Epithelial cell of esophagus (primary cell): Measurements from ENCODE around the gene AUH.
A peak's percentile ranks its signal among the peaks of the same experiment; 100 is the strongest.

Source experiments
- DNase-seq: peaks from one replicate; pipeline ENCODE4 v3.0.0; 2010; ENCODE audit warnings: low read depth
- H3K4me3 ChIP-seq: 2 replicates; pipeline ENCODE4 v1.5.1; 2011; ENCODE audit warnings: mild to moderate bottlenecking, low read length, control low read depth
- CTCF ChIP-seq: IDR thresholded peaks from 2 replicates; pipeline ENCODE4 v1.5.1; 2011; ENCODE audit warnings: low read depth, mild to moderate bottlenecking, low read length, control low read depth, inconsistent platforms; ENCODE audit not compliant: insufficient read depth; ENCODE audit errors: missing control alignments

The AUH gene

GRCh38 chr9:91185193-91185886 is 176.4 kb downstream of the AUH start:
- no peak overlapping the region for H3K4me3 ChIP-seq
- no peak for DNase-seq
- TF ChIP-seq CTCF: no peak

- H3K4me3 ChIP-seq: no peak overlapping the region
- DNase-seq: peak; percentile 98
- TF ChIP-seq CTCF: no peak
Observed at GRCh38 chr9:91182429-91183225, 179.1 kb downstream of the AUH start.

GRCh38 chr9:91181541-91181940 is 180.2 kb downstream of the AUH start:
- H3K4me3 ChIP-seq: no peak overlapping the region
- DNase-seq: no peak
- TF ChIP-seq CTCF: no peak

- DNase-seq: no peak
- no peak overlapping the region for H3K4me3 ChIP-seq
- no peak for TF ChIP-seq CTCF
Observed at GRCh38 chr9:91180930-91181268, 180.8 kb downstream of the AUH start.

GRCh38 chr9:91180240-91180929 is 181.3 kb downstream of the AUH start:
- no peak for TF ChIP-seq CTCF

GRCh38 chr9:91179237-91180138 is 182.2 kb downstream of the AUH start:
- no peak for TF ChIP-seq CTCF
- H3K4me3 ChIP-seq: no peak overlapping the region
- peak; percentile 29 for DNase-seq

More at GRCh38 chr9:91180240-91180929, 181.3 kb downstream of the AUH start:
- no peak overlapping the region for H3K4me3 ChIP-seq
- DNase-seq: no peak
